ENCODE results near the gene THBS4. TPM values are rescaled to one million over a fixed set of nuclear protein-coding genes. Genes with fewer than 3 reads are reported as not detected.

Gene THBS4
- 1 to 10 TPM in 3 of 4 donors, under 1 TPM in 1; 0.57 to 3.6 (median 1.9) TPM for total RNA-seq

- H3K4me3 ChIP-seq, result peak within 1 kb of the TSS; percentile 27
- TF ChIP-seq POLR2A (IDR thresholded peaks at IDR 0.05) (no peak), EP300 (IDR thresholded peaks at IDR 0.05) (no peak), POLR2AphosphoS5 (IDR thresholded peaks at IDR 0.05) (no peak)
- TF ChIP-seq, protein P1, sequence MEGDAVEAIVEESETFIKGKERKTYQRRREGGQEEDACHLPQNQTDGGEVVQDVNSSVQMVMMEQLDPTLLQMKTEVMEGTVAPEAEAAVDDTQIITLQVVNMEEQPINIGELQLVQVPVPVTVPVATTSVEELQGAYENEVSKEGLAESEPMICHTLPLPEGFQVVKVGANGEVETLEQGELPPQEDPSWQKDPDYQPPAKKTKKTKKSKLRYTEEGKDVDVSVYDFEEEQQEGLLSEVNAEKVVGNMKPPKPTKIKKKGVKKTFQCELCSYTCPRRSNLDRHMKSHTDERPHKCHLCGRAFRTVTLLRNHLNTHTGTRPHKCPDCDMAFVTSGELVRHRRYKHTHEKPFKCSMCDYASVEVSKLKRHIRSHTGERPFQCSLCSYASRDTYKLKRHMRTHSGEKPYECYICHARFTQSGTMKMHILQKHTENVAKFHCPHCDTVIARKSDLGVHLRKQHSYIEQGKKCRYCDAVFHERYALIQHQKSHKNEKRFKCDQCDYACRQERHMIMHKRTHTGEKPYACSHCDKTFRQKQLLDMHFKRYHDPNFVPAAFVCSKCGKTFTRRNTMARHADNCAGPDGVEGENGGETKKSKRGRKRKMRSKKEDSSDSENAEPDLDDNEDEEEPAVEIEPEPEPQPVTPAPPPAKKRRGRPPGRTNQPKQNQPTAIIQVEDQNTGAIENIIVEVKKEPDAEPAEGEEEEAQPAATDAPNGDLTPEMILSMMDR (IDR thresholded peaks at IDR 0.05), result no peak
Measured at GRCh38 chr5:80034962-80035821, at the start of gene THBS4. THBS4 (plus strand) TSS chr5:80035348; CDS start chr5:80035538, 190 bp downstream.

DNA sequence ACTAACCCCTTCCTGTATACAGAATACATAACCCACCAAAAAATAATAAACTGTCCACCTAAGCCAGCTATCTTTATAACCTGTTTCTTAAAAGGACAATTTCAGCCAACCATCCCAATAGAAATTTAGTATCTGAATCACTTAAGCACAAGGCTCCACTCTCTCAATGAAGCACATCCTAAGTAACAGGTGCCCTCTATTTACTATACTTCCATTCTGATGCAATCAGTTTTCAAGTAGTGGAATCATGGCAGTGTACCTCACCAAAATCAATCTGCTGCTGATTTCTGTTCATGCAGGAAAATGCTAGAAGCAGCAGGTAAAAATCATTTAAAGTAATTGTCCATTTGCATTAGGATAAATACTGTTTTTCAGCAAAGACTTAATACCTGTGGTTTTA lies 48.9 kb upstream of the THBS4 start:
- peaks cover 70% of the 10 kb centered on the region for H3K36me3 ChIP-seq
- H3K27ac ChIP-seq, result no peak overlapping the region
- no peaks in the 10 kb centered on the region for H3K9me3 ChIP-seq
- H3K4me3 ChIP-seq, result no peak overlapping the region
- DNase-seq (ENCODE audit: low spot score in 2 of 2), result no peak
- peaks cover 16% of the 10 kb centered on the region for H3K4me1 ChIP-seq
- H3K27me3 ChIP-seq, result no peaks in the 10 kb centered on the region
- TF ChIP-seq POLR2AphosphoS5 (IDR thresholded peaks at IDR 0.05) (no peak), POLR2A (IDR thresholded peaks at IDR 0.05) (no peak), EP300 (IDR thresholded peaks at IDR 0.05) (no peak)
- TF ChIP-seq, protein P1 (IDR thresholded peaks at IDR 0.05), result no peak

More at GRCh38 chr5:80034962-80035821, at the start of gene THBS4:
- Histone ChIP-seq H3K27me3 (peaks cover 61% of the 10 kb centered on the region), H3K4me1 (peaks cover 11% of the 10 kb centered on the region), H3K9me3 (no peaks in the 10 kb centered on the region), H3K27ac (no peak within 1 kb of the TSS), H3K36me3 (no peaks in the 10 kb centered on the region)
- WGBS, result 15% methylated on average over 26 of the region's 76 CpGs
- no peak for DNase-seq (ENCODE audit: low spot score in 2 of 2)

GRCh38 chr5:79990205-79990597 lies 44.9 kb upstream of the THBS4 start:
- no peaks in the 10 kb centered on the region for H3K9me3 ChIP-seq
- 66% methylated on average over 6 of the region's 6 CpGs for WGBS
- no peak overlapping the region for H3K27ac ChIP-seq
- DNase-seq (ENCODE audit: low spot score in 2 of 2), result no peak
- H3K4me1 ChIP-seq, result peaks cover 22% of the 10 kb centered on the region
- no peak for TF ChIP-seq POLR2AphosphoS5 (IDR thresholded peaks at IDR 0.05)
- TF ChIP-seq, protein P1 (IDR thresholded peaks at IDR 0.05), result no peak
- no peak for TF ChIP-seq POLR2A (IDR thresholded peaks at IDR 0.05)
- TF ChIP-seq EP300 (IDR thresholded peaks at IDR 0.05), result no peak
- H3K27me3 ChIP-seq, result peaks cover 23% of the 10 kb centered on the region
- H3K4me3 ChIP-seq, result peak overlapping the region; percentile 91
- H3K36me3 ChIP-seq, result peaks cover 32% of the 10 kb centered on the region

GRCh38 chr5:79990598-79991507 lies 44.3 kb upstream of the THBS4 start, which contains the start of gene MTX3:
MTX3 (minus strand) TSS chr5:79991262; CDS start chr5:79991238, 24 bp downstream.
- H3K4me3 ChIP-seq, result peak within 1 kb of the TSS; percentile 91
- 3% methylated on average over 38 of the region's 50 CpGs for WGBS
- H3K4me1 ChIP-seq, result peaks cover 22% of the 10 kb centered on the region
- H3K27me3 ChIP-seq, result peaks cover 26% of the 10 kb centered on the region
- H3K9me3 ChIP-seq, result no peaks in the 10 kb centered on the region
- peak within 1 kb of the TSS; percentile 73 for H3K27ac ChIP-seq
- peak; percentile 89 to 90 for DNase-seq (ENCODE audit: low spot score in 2 of 2)
- TF ChIP-seq, protein P1 (IDR thresholded peaks at IDR 0.05), result no peak
- TF ChIP-seq EP300 (IDR thresholded peaks at IDR 0.05) (no peak), POLR2AphosphoS5 (IDR thresholded peaks at IDR 0.05) (no peak), POLR2A (IDR thresholded peaks at IDR 0.05) (no peak)
- peaks cover 26% of the 10 kb centered on the region for H3K36me3 ChIP-seq

Measured in suprapubic skin (tissue), 4 donors.